Left lung (tissue), 10 donors: Measurements from ENCODE around the gene CORO6. TPM values are rescaled to one million over a fixed set of nuclear protein-coding genes. Genes with fewer than 3 reads are reported as not detected.
"Not testable (repeated sequence)": the region's sequence is repeated elsewhere in the genome, so short reads cannot be mapped to it uniquely, and the experiment has no call there.

Source experiments
- ATAC-seq: fragments of 200-7000 bp; cut with Tn5 transposase; one replicate; pipeline ENCODE4 v1.9.1; 2020; ENCODE audit warnings: moderate library complexity
- DNase-seq, 4 donors: peaks; one replicate each; pipeline ENCODE4 v3.0.0-alpha.2; 2013 to 2020
- H3K27ac ChIP-seq, 2 donors: fragments of 200-600 bp; sonication (generic) in 1 of 2; one replicate each; pipeline versions ENCODE4 v1.5.0 to v1.8.0; 2020 to 2021
- H3K27me3 ChIP-seq, 2 donors: fragments of 200-600 bp; sonication (generic) in 1 of 2; one replicate each; pipeline versions ENCODE4 v1.5.0 to v1.8.0; 2020 to 2021
- H3K36me3 ChIP-seq, 2 donors: fragments of 200-600 bp; sonication (generic) in 1 of 2; one replicate each; pipeline versions ENCODE4 v1.5.0 to v1.8.0; 2020 to 2021
- H3K4me1 ChIP-seq, 2 donors: fragments of 200-600 bp; one replicate each; pipeline ENCODE4 v1.8.0; 2021
- H3K4me3 ChIP-seq, 2 donors: fragments of 200-600 bp; sonication (generic) in 1 of 2; one replicate each; pipeline versions ENCODE4 v1.5.0 to v1.8.0; 2020 to 2021; ENCODE audit warnings: mild to moderate bottlenecking in 1 of 2
- H3K9me3 ChIP-seq, 2 donors: fragments of 200-600 bp; sonication (generic) in 1 of 2; one replicate each; pipeline versions ENCODE4 v1.5.0 to v1.8.0; 2020 to 2021
- CTCF ChIP-seq, 2 donors: fragments of 200-600 bp; sonication (generic) in 1 of 2; IDR thresholded peaks; one replicate each; pipeline versions ENCODE4 v1.5.0 to v1.8.0; 2021; ENCODE audit warnings: antibody characterized with exemption in 2 of 2
- intact Hi-C, 2 donors: fragments of 100-400 bp; cut with DNase I; formaldehyde crosslinking; loops; one replicate each; pipeline versions ENCODE4 v1.11.2 to v1.14.2; 2022
- polyA plus RNA-seq, 6 donors: library from polyadenylated mRNA; unstranded; fragments of 120-200 nt; gene quantifications; one replicate each; pipeline ENCODE4 v1.2.1, GENCODE V29; 2013; ENCODE audit not compliant: insufficient read length in 6 of 6
- total RNA-seq, 2 donors: library from RNA; stranded (reverse); fragmentation: NEBNext Ultra II Directional; extraction: Animal tissue kit (Norgen Biotek cat#: 25700); gene quantifications; one replicate each; pipeline ENCODE4 v1.2.1, GENCODE V29; 2021
- donor health status: DM: no; HTN: yes; CAD: no.
- donor health status: DM: no; HTN: no; CAD: no.

Gene CORO6
- total and polyA plus RNA-seq, 8 donors = 3.8 to 6.9 (median 4.2) TPM

GRCh38 chr17:29655323-29655722 is 32.6 kb upstream of the CORO6 start:
- intact Hi-C loops = no loop called here
- ATAC-seq (no peak), DNase-seq (no peak)
- peaks cover 0 to 89% of the 10 kb centered on the region in 2 donors for H3K36me3 ChIP-seq
- no peak overlapping the region for H3K27ac ChIP-seq
- no peaks in the 10 kb centered on the region for H3K9me3 ChIP-seq
- H3K4me3 ChIP-seq = no peak overlapping the region
- H3K4me1 ChIP-seq = no peaks in the 10 kb centered on the region
- H3K27me3 ChIP-seq = no peaks in the 10 kb centered on the region
- no peak for TF ChIP-seq CTCF (IDR thresholded peaks at IDR 0.05)

- DNase-seq (no peak), ATAC-seq (no peak)
- Histone ChIP-seq H3K4me3 (no peak overlapping the region), H3K27me3 (no peaks in the 10 kb centered on the region), H3K36me3 (peaks cover 0 to 87% of the 10 kb centered on the region in 2 donors), H3K4me1 (no peaks in the 10 kb centered on the region), H3K9me3 (no peaks in the 10 kb centered on the region), H3K27ac (no peak overlapping the region)
- no peak for TF ChIP-seq CTCF (IDR thresholded peaks at IDR 0.05)
- intact Hi-C loops = no loop called here
These were observed 31.4 kb upstream of the CORO6 start for GRCh38 chr17:29653995-29654714.

- Histone ChIP-seq H3K4me3 (no peak overlapping the region), H3K4me1 (no peaks in the 10 kb centered on the region), H3K27ac (no peak overlapping the region), H3K27me3 (no peaks in the 10 kb centered on the region), H3K9me3 (no peaks in the 10 kb centered on the region), H3K36me3 (peaks cover 0 to 91% of the 10 kb centered on the region in 2 donors)
- DNase-seq (no peak), ATAC-seq (no peak)
- TF ChIP-seq CTCF (IDR thresholded peaks at IDR 0.05) = no peak
- intact Hi-C loops = no loop called here
These were observed 30.3 kb upstream of the CORO6 start for GRCh38 chr17:29652976-29653375.

- H3K9me3 ChIP-seq, DNase-seq, intact Hi-C loops, H3K27me3 ChIP-seq, H3K4me3 ChIP-seq, ATAC-seq, H3K4me1 ChIP-seq, H3K27ac ChIP-seq: not testable (repeated sequence)
- H3K36me3 ChIP-seq = peaks cover 0 to 92% of the 10 kb centered on the region in 2 donors
These were observed 29.2 kb upstream of the CORO6 start for GRCh38 chr17:29651913-29652312.

GRCh38 chr17:29650396-29650795 is 27.7 kb upstream of the CORO6 start:
- Histone ChIP-seq H3K4me3 (no peak overlapping the region), H3K4me1 (peaks cover 6 to 14% of the 10 kb centered on the region in 2 donors), H3K9me3 (no peaks in the 10 kb centered on the region), H3K36me3 (peaks cover 0 to 91% of the 10 kb centered on the region in 2 donors), H3K27me3 (no peaks in the 10 kb centered on the region), H3K27ac (no peak overlapping the region)
- intact Hi-C loops = no loop called here
- no peak for TF ChIP-seq CTCF (IDR thresholded peaks at IDR 0.05)
- ATAC-seq = peak; percentile 23
- no peak for DNase-seq

- Histone ChIP-seq H3K4me1 (peaks cover 13 to 24% of the 10 kb centered on the region in 2 donors), H3K4me3 (no peak overlapping the region), H3K27ac (no peak overlapping the region), H3K27me3 (no peaks in the 10 kb centered on the region), H3K36me3 (peaks cover 0 to 87% of the 10 kb centered on the region in 2 donors), H3K9me3 (no peaks in the 10 kb centered on the region)
- DNase-seq (no peak), ATAC-seq (no peak)
- no peak for TF ChIP-seq CTCF (IDR thresholded peaks at IDR 0.05)
- intact Hi-C loops = no loop called here
These were observed 26.6 kb upstream of the CORO6 start for GRCh38 chr17:29649359-29649758.
